Dedifferentiated amniotic fluid mesenchymal stem cell (primary cell): ENCODE measurements around the gene PPEF2.
A peak's percentile ranks its signal among the peaks of the same experiment; 100 is the strongest.
"Not testable (repeated sequence)": the region's sequence is repeated elsewhere in the genome, so short reads cannot be mapped to it uniquely, and the experiment has no call there.

Experiments
- DNase-seq: peaks from one replicate; pipeline ENCODE4 v3.0.0-alpha.2; 2016; ENCODE audit errors: extremely low spot score

The PPEF2 gene, protein sequence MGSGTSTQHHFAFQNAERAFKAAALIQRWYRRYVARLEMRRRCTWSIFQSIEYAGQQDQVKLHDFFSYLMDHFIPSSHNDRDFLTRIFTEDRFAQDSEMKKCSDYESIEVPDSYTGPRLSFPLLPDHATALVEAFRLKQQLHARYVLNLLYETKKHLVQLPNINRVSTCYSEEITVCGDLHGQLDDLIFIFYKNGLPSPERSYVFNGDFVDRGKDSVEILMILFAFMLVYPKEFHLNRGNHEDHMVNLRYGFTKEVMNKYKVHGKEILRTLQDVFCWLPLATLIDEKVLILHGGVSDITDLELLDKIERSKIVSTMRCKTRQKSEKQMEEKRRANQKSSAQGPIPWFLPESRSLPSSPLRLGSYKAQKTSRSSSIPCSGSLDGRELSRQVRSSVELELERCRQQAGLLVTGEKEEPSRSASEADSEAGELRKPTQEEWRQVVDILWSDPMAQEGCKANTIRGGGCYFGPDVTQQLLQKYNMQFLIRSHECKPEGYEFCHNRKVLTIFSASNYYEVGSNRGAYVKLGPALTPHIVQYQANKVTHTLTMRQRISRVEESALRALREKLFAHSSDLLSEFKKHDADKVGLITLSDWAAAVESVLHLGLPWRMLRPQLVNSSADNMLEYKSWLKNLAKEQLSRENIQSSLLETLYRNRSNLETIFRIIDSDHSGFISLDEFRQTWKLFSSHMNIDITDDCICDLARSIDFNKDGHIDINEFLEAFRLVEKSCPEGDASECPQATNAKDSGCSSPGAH

DNA sequence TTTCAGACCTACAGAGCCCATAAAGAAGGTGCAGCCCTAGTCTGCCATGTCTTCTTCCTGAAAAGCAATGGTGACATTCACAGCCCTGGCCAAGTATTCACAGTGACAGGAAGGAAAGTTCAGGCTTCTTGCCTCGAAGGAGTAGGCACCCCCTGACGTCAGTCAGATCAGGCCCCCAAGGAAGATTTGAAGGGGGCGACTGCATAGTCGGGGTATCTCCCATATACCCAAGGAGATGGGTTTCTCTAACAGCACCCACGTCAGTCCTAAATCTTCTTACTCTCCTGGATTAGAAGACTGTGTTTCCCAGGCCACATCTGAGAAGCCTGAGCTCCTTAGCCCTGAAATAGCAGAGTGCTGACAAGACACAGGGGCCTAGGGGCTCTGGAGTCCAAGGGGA lies at the start of gene PPEF2:
Gene PPEF2 (minus strand): TSS at position 101 of the 400 bp plus-strand sequence. CDS start 6,127 bp downstream, outside the sequence.
- DNase-seq, result no peak

DNA sequence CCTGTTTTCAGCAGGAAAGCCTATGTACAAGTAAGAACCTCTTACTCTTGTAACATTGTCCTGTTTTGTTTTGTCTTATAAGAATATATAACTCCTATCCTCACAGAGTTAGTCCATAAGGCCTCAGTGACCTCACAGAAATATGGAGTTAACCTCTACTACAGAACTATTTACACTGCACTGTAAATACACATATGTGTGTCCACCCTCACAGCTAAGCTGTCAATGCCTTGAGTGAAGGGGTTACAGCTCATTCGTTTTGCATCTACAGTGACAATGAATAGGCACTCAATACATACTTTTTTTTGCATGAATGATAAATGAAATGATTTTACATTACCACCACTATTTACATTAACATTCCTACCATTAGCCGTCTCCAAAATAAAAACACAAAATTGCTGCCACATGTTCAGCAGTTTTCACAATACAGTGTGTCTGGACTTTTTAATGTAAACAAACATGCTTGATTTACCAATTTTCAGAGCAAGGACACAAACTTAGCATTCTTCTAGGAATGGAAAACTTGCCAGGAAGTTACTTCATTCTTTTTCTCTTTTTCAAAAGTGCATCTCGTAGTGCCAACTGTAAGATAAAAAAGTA lies 48.1 kb upstream of the PPEF2 start:
- peak; percentile 81 for DNase-seq

DNA sequence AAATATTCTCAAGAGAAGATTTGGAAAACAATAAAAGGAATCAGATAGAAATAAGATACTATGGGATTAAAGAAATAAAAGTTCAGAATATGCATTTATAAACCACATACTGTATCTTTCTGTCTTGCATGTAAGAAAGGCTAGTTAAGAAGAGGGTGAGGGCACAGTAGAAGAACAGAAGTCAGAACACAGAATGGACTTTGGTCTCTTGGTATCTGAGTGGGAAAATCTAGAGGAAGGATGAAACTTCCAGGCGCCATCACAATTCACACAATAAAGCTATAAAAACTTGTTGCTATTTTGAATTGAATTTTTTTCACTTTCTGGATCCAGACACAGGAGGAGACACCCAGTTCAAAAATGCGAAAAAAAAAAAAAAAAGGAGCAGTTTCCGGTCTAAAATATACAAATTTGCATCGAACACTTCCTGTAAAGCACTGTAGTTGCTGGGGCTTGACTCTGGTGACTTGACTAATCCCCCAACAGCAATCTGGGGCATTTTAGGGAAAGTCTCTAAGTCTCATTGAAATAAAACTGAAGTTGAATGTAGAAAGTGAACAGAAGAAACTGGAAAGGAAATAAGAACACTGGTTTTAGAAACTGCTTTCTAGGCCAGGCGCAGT lies 46.7 kb upstream of the PPEF2 start:
- no peak for DNase-seq

DNA sequence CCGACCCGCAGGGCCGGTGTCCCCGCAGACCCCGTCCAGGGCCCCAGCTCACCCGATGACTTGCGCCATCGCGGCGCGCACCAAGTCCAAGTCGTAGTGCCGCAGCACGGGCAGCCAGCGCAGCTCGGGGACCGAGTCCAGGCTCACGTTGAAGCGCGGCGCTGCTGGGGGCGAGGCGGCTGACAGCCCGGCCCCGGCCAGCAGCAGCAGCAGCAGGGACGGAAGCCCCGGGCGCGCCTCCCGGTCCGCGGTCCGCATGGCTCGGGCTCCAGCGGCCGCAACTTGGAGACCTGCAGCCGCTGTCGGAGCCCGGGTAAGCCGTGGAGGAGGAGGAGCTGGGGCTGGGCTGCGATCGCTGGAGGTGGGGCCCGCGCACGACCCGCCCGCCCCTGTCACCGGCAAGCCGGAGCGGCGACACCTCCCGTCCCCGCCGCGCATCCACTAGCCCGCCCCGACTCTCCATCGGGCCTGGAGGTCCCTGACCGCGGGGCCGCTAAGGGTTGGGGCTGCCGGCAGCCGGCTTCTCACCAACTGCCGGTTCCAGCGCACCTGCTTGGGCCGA lies 38.5 kb upstream of the PPEF2 start, which contains the start of gene NAAA:
Gene NAAA (minus strand): TSS at position 322 of the 562 bp plus-strand sequence. CDS start 64 bp downstream, at position 258.
- peak; percentile 30 for DNase-seq

DNA sequence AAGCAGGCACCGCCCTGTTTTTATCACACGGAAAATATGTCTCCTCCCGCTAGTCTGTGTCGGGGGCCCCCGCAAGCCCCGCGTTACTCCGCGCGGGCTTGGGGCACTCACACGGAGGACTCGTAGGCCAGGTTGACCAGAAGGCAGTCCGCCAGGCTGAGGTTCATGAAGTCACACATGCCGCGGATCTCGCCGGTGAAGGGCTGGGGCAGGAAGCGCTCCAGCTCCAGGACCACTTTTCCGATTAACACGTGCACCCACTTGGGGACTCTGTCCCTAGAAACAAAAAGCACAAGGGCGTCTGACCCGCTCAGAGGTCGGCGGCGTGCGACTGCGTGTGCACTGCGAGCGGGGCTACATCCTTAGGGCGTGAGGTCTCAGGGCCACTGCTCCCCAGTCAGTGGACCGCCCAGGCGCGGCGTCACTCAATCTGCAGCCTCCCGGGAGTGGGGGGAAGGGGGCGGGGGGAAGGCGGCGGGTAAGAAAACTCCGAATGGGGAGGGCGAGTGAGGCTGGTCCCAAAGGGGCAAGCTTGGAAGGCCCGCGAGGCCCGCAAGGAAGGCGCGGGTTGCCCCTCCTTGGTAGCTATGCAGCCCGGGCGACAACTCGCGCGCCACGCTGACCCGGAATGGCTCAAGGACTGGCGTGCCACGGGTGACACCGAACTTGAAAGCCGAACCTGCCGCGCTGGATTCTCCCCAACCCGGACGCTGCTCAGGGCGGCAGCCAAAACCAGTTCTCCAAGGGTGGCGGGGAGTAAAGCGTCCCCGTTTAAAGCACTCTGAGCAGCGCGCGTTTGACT lies 37.8 kb upstream of the PPEF2 start:
- DNase-seq, result peak; percentile 28

DNA sequence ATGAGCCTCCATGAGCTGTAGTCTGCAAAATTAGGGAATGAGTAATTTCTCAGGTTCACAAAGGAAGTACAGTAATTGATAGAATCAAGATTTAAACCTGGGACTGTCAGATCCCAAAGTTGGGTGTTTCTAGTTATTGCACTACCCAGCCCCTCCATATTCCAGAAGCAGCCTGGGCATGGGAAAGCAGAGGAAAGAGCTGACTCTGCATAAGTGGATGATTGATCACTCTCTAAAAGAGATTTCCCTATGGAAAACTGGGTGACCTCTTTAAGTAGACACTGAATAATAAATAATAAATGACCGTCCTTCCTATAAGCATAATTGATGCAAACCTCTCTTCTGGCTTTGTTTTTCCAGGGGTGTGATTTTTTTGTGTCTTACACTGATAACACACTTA lies 33.4 kb upstream of the PPEF2 start:
- DNase-seq, result no peak

DNA sequence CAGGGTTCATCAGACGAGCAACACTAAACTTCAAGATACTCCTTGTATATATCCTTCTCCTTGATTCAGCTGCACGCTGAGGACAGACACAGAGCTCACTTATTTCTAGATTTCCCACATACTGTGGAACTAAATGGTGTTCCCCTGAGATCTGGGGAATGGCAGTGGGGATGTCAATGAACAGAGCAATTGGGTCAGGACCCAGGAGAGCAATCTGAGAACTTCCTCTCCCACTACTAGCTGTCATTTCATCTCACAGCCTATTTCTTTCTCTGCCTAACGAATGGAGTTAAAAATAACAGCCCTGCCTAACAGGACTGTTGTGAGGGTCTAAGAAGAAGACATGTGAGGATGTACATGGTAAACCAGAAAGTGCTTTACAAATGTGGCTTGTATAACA lies 27.9 kb upstream of the PPEF2 start:
- no peak for DNase-seq

DNA sequence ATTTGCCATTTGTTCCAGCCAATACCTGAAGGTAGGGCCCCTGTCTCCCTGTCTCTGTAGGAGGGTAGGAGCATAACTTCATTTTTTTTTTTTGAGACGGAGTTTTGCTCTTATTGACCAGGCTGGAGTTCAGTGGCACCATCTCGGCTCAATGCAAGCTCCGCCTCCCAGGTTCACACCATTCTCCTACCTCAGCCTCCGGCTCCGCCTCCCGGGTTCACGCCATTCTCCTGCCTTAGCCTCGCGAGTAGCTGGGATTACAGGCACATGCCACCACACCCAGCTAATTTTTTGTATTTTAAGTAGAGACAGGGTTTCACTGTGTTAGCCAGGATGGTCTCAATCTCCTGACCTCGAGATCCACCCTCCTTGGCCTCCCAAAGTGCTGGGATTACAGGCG lies 22.7 kb upstream of the PPEF2 start:
- not testable (repeated sequence) for DNase-seq

DNA sequence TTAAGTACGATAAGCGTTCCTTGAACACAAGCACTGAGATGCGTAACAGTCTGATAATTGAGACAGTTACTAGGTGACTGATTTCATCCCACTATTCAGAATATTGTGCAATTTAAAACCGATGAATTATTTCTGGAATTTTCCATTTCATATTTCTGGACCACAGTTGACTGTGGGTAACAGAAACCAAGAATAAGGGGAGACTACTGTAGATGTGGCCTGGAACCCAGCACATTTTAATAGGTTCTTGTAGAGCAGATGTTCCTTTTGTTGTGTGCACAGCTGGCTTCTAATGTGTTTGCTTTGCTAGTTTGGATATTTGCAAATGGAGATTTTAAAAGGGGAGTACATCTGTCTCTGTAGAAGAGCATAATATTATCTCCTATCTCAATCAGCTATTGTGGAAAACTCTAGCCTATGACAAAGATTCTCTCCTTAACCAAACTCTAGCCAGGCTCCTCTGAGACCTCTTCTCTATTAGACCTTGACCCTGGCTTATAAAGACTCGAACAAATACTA lies 22.1 kb upstream of the PPEF2 start:
- no peak for DNase-seq

DNA sequence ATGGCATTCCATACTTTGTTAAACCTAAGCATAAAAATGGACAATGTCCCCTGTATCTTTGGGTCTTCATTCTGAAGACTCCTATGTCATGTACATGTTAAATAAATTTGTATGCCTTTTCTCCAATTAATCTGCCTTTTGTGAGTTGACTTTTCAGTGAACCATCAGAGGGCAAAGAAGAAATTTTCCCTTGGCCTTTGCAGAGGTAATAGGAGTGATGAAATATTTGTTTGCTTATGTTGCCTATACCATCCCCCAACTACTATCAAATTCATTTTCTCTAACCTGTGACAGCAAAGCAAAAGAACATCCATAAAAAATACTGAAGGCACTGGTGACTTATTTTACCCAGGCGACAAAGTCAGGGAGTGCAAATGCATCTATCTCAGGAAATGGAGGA lies 20.3 kb upstream of the PPEF2 start:
- no peak for DNase-seq

DNA sequence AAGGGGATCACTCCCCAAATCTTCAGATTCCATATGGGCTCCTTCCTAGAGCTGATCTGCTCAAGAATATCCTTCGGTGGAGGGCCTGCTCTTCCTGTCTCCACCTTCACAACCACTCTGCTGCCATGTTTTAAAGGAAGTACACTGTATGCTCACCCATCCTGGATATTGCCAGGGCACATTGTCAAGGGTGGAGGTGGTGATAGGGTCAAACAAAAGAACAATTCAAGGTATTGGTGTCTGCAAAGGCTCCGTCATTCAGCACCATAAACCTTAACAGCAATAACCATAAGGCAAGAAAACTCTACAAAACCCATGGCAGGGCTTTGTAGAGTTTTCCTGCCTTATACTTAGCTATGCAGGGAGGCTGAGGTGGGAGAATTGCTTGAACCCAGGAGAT lies 19.7 kb upstream of the PPEF2 start:
- DNase-seq, result no peak

DNA sequence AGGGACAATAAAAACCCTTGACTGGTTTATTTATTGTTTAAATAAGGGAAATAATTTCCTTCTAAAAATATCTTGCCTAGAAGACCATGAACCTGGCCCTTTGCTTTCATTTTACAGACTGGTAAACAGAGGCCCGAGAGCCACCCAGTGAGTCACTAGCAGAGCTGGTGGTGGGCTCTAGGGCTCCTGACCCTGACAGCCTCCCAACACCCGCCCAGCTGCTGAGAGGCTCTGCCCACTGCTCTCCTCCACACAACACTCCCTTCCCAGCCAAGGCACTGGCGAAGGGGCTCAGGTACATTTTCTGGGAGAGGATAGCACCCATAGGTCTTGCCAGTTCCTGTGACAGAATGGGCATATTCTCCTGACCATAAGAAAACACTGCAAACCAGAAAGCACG lies 18.1 kb upstream of the PPEF2 start:
- DNase-seq, result no peak

DNA sequence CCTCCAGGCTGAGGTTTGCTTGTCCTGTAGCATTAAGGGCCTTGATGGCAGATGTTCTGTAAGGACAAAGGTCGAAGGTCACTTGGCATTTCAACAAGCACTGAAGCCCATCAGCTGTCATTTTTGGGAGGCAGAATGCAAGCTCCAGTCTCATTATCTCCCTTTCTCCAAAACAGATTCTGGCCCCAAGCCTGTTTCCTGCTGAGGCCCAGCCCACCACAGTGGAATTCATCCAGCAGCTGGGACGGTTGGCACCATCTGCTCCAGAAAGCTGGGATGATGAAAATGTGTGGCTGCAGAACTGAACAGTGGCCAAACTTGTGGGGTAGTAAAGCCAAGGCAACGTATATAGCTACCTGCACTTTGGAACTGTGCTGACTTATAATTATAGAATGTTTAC lies 17.7 kb upstream of the PPEF2 start:
- DNase-seq, result no peak

DNA sequence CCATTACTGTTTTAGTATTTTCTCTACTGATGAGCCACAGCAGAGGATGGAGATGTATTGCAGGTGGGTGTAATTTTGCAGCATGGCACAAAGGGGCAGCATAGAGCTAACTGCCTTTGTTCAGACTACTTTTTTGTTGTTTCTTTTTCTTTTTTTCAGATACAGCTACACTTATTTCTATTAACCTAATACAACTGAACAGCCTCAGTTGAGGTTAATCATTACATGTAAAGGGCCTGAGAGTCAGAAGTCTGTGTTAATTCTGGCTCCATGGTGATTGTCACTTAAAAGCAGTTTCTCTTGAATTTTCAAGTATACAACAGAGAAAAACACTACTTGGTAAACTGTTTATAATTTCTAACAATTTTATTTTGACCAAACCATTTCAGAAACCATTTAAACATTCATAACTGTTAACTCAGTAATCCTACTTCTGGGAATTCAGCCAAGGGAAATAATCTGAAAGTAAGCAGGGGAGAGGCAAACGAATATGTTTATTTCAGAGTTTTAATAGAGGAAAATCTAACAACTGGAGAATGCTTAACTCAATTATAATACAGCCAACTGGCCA lies 13.9 kb upstream of the PPEF2 start:
- peak; percentile 69 for DNase-seq

DNA sequence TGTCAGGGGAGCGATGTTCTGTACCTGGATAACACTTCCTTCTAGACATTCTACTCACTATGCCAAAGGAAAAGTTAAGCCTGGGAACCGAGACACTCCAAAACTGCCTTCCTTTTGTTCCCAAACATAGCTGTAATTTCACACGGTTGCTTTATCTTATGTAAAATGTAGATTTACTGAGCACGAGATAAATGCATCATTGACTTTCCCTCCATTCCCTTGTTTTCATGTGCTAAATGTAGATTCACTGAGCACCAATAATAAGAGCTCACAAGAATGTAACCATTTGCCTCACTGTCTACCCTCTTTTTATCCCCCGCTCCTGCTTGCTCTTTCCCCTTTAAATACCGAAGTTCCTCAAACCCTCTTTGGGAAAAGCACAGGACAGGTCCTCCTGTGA lies 10.7 kb upstream of the PPEF2 start:
- DNase-seq, result no peak

DNA sequence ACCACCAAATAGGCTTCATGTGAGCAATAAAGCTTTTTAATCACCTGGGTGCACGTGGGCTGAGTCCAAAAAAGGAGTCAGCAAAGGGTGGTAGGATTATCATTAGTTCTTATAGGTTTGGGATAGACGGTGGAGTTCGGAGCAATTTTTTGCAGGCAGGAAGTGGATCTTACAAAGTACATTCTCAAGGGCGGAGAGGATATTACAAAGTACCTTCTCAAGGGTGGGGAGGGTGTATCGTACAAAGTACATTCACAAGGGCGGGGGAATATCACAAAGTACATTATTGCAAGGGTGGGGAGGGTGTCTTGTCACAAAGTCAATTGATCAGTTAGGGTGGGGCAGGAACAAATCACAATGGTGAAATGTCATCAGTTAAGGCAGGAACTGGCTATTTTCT lies 8.6 kb upstream of the PPEF2 start:
- DNase-seq, result not testable (repeated sequence)

DNA sequence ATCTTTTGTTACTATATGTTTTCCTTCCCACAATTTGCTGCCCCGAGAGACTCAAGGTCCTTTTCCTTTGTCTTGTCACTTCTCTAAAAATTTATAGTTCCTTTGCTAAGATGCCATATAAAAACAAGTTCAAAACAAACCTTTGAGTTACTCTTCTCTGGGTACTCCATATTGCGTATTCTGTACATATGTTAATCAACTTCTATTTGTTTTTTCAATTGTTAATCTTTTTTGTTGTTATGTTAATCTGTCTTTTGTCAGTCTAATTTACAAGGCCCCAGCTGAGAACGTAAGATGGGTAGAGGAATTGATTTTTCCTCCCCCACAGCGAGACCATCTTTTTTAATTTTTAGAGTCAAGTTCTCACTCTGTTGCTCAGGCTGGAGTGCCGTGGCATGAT lies 7.2 kb upstream of the PPEF2 start:
- no peak for DNase-seq

DNA sequence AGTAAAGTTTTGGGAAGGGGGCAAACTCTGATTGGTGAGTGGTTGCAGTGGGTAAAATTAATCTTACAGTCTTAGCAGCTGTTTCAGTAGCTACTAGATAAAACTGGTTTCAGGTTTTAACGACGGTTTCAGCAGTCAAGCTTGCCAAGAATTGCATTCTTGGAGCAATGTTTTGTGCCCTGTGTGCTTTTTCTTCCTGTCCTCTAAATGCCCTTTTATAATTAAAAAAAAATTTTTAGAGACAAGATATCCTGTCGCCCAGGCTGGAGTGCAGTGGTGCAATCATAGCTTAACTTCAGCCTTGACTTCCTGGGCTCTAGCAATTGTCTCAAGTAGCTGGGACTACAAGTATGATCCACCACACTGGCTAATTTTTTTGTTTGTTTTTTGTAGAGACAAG lies 6.3 kb upstream of the PPEF2 start:
- DNase-seq, result no peak

DNA sequence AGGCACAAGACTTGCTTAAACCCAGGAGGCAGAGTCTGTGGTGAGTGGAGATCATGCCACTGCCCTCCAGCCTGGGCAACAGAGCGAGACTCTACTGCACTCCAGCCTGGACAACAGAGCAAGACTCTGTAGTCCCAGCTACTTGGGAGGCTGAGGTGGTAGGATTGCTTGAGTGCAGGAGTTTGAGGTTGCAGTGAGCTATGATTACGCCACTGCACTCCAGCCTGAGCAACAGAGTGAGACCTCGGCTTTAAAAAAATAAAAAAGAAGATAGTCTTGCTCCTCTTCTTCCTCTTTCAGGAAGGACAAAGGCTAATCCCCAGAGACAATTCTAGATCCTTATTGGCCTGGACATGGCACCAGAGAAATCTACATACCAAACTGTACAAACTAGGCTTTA lies 5.7 kb upstream of the PPEF2 start:
- DNase-seq, result no peak

DNA sequence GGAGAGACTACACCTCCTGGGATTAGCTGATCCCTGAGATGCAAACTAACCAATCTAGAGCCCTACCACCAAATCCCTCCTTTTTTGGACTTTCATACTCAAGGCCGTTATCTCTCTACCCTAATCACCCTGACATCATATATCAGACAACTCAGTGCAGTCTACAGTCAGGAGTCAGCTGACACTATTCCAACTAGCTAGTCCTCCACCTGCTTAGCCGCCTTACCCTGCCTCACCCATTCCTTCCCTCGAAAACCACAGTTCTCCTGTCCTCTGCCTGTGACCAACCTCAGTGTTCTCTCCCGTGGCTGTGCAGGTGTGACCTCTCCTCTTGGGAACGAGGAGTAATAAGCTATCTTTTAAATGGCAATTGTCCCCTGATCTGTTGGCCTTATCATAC lies 1.8 kb upstream of the PPEF2 start:
- no peak for DNase-seq
